ENCODE results near the gene GALNT2.
A peak's percentile ranks its signal among the peaks of the same experiment; 100 is the strongest.

The GALNT2 gene

GRCh38 chr1:230068621-230068873, 1.5 kb downstream of the GALNT2 start:
- peak overlapping the region; percentile 83 for H3K27ac ChIP-seq
- H3K36me3 ChIP-seq (replicated peaks), result no peaks in the 10 kb centered on the region
- TF ChIP-seq CTCF (IDR thresholded peaks at IDR 0.05; ENCODE audit: low read depth, low read length, missing control alignments), result no peak
- no peak for DNase-seq
- in situ Hi-C loops (cut with HindIII; ENCODE audit: low pct_ligation_motif_present, low sequenced_read_pairs), result no loop called here
- peak overlapping the region; percentile 87 for H3K4me3 ChIP-seq (ENCODE audit: low read depth, low read length)
- no peaks in the 10 kb centered on the region for H3K27me3 ChIP-seq (replicated peaks)

GRCh38 chr1:230068952-230069684, 2.1 kb downstream of the GALNT2 start:
- DNase-seq, result no peak
- no peak overlapping the region for H3K27ac ChIP-seq
- peak overlapping the region; percentile 87 for H3K4me3 ChIP-seq (ENCODE audit: low read depth, low read length)
- no peaks in the 10 kb centered on the region for H3K36me3 ChIP-seq (replicated peaks)
- no peaks in the 10 kb centered on the region for H3K27me3 ChIP-seq (replicated peaks)
- in situ Hi-C loops (cut with HindIII; ENCODE audit: low pct_ligation_motif_present, low sequenced_read_pairs), result no loop called here
- TF ChIP-seq CTCF (IDR thresholded peaks at IDR 0.05; ENCODE audit: low read depth, low read length, missing control alignments), result peak; percentile 18

- no peaks in the 10 kb centered on the region for H3K27me3 ChIP-seq (replicated peaks)
- DNase-seq, result no peak
- H3K27ac ChIP-seq, result no peak overlapping the region
- TF ChIP-seq CTCF (IDR thresholded peaks at IDR 0.05; ENCODE audit: low read depth, low read length, missing control alignments), result no peak
- no peaks in the 10 kb centered on the region for H3K36me3 ChIP-seq (replicated peaks)
- H3K4me3 ChIP-seq (ENCODE audit: low read depth, low read length), result no peak overlapping the region
- in situ Hi-C loops (cut with HindIII; ENCODE audit: low pct_ligation_motif_present, low sequenced_read_pairs), result no loop called here
Observed at GRCh38 chr1:230069796-230070195, 2.8 kb downstream of the GALNT2 start.

- in situ Hi-C loops (cut with HindIII; ENCODE audit: low pct_ligation_motif_present, low sequenced_read_pairs), result no loop called here
- Histone ChIP-seq H3K4me3 (ENCODE audit: low read depth, low read length) (no peak overlapping the region), H3K27ac (no peak overlapping the region), H3K27me3 (replicated peaks) (no peaks in the 10 kb centered on the region), H3K36me3 (replicated peaks) (no peaks in the 10 kb centered on the region)
- DNase-seq, result no peak
- no peak for TF ChIP-seq CTCF (IDR thresholded peaks at IDR 0.05; ENCODE audit: low read depth, low read length, missing control alignments)
Observed at GRCh38 chr1:230070321-230071208, 3.5 kb downstream of the GALNT2 start.

- H3K27me3 ChIP-seq (replicated peaks), result no peaks in the 10 kb centered on the region
- no peak overlapping the region for H3K27ac ChIP-seq
- in situ Hi-C loops (cut with HindIII; ENCODE audit: low pct_ligation_motif_present, low sequenced_read_pairs), result no loop called here
- no peaks in the 10 kb centered on the region for H3K36me3 ChIP-seq (replicated peaks)
- no peak for DNase-seq
- H3K4me3 ChIP-seq (ENCODE audit: low read depth, low read length), result no peak overlapping the region
- TF ChIP-seq CTCF (IDR thresholded peaks at IDR 0.05; ENCODE audit: low read depth, low read length, missing control alignments), result no peak
Observed at GRCh38 chr1:230071316-230071715, 4.3 kb downstream of the GALNT2 start.
